Body of pancreas (tissue), 4 donors: ENCODE data around the gene SLC27A3. TPM values are rescaled to one million over a fixed set of nuclear protein-coding genes. Genes with fewer than 3 reads are reported as not detected.

Experiments
- ATAC-seq: fragments of 150-250 bp; one replicate; pipeline ENCODE4 v1.9.1; 2016
- DNase-seq, 4 donors: peaks; one replicate each; pipeline ENCODE4 v3.0.0-alpha.2; 2019
- H3K27ac ChIP-seq, 4 donors: fragments of 200-600 bp; sonication (generic); 1 replicate in 3 of 4; 2 replicates in 1 of 4; pipeline versions ENCODE4 v1.5.1 to v1.6.1; 2016 to 2019; ENCODE audit warnings: mild to moderate bottlenecking in 1 of 4, mixed read lengths in 1 of 4, moderate library complexity in 1 of 4
- H3K27me3 ChIP-seq, 2 donors: fragments of 200-600 bp; sonication (generic); one replicate each; pipeline ENCODE4 v1.6.0; 2016; ENCODE audit warnings: mild to moderate bottlenecking in 1 of 2
- H3K36me3 ChIP-seq, 2 donors: fragments of 200-600 bp; sonication (generic); replicated peaks in 1 of 2; 2 replicates each; pipeline ENCODE4 v1.5.1; 2016; ENCODE audit warnings: low read depth in 2 of 2; ENCODE audit not compliant: insufficient read depth in 1 of 2
- H3K4me1 ChIP-seq: fragments of 200-600 bp; sonication (generic); one replicate; pipeline ENCODE4 v1.6.0; 2016
- H3K4me3 ChIP-seq, 2 donors: fragments of 200-600 bp; sonication (generic); 1 replicate in 1 of 2; 2 replicates in 1 of 2; pipeline ENCODE4 v1.5.1; 2016 to 2019
- H3K9me3 ChIP-seq, 3 donors: fragments of 200-600 bp; sonication (generic); 1 replicate in 2 of 3; 2 replicates in 1 of 3; pipeline ENCODE4 v1.5.1; 2016
- CTCF ChIP-seq, 7 experiments: fragments of 450-650 bp in 4 of 7; fragments of 200-600 bp in 3 of 7; sonication (generic) in 3 of 7; IDR thresholded peaks; one replicate each; pipeline ENCODE4 v1.5.1; 2016 to 2019; ENCODE audit warnings: antibody characterized with exemption in 7 of 7
- POLR2A ChIP-seq, 3 donors: fragments of 450-650 bp; IDR thresholded peaks; one replicate each; pipeline ENCODE4 v1.6.1; 2016; ENCODE audit warnings: antibody characterized with exemption in 3 of 3, mild to moderate bottlenecking in 2 of 3
- WGBS, 2 donors: methylation state at CpG; one replicate each; pipeline ENCODE4 v1.1.5; 2017; 5-methylcytosine and 5-hydroxymethylcytosine counted together
- intact Hi-C: fragments of 100-400 bp; cut with DNase I; formaldehyde crosslinking; loops from one replicate; pipeline ENCODE4 v1.15.1; 2023
- total RNA-seq, 2 donors: library from RNA; depleted of rRNA; stranded (reverse); fragments of >200 nt; gene quantifications; one replicate each; pipeline ENCODE4 v1.1.0, GENCODE V29; 2016

Gene SLC27A3
- total RNA-seq, 2 donors from 2014 or later, result 15.0 to 21.1 TPM

DNA sequence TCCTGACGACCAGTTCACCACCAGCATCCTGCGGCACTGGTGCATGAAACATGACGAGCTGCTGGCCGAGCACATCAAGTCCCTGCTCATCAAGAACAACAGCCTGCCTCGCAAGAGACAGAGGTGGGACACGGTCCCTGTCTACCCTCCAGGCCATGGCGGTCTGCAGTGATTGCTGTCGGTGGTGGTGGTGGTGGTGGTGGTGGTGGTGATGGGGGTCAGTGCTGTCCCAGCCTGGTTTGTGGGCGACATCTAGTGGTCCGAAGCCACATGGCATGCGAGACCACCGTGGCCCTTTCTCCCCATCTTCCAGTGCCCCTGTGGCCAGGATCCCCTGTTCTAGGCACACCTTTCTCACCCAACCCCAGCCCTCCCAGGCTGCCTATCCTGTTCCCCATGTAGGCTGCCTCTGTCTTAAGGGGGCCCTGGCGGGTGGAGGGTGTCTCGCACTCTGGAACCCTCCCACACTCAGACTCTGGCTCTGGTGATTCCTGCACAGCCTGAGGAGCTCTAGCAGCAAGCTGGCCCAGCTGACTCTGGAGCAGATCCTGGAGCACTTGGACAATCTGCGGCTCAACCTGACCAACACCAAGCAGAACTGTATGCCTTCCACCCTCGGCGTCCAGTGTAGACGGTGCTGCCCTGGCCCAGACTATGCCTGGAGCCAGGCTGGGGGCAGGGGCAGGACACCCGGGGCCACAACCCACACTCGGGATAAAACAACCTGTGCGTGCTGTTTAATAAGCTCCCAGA lies 3.2 kb upstream of the SLC27A3 start:
- no peaks in the 10 kb centered on the region for H3K9me3 ChIP-seq
- ATAC-seq (no peak), DNase-seq (no peak)
- H3K27me3 ChIP-seq, result no peaks in the 10 kb centered on the region
- H3K4me3 ChIP-seq, result no peak overlapping the region
- no peak overlapping the region for H3K27ac ChIP-seq
- peaks cover 0 to 4% of the 10 kb centered on the region in 2 donors for H3K36me3 ChIP-seq
- H3K4me1 ChIP-seq, result peaks cover 55% of the 10 kb centered on the region
- WGBS, 2 donors, result 76 to 87% methylated on average over 3 to 21 of the region's 21 CpGs
- TF ChIP-seq POLR2A (IDR thresholded peaks at IDR 0.05) (no peak), CTCF (IDR thresholded peaks at IDR 0.05) (peak in 5 of 7 experiments; percentile 10 to 33 (median 13))
- intact Hi-C loops, result no loop called here

- intact Hi-C loops, result no loop called here
- Histone ChIP-seq H3K4me1 (peaks cover 56% of the 10 kb centered on the region), H3K4me3 (no peak overlapping the region), H3K27me3 (no peaks in the 10 kb centered on the region), H3K27ac (peak overlapping the region in 2 of 4 donors; percentile 19 to 57), H3K9me3 (no peaks in the 10 kb centered on the region), H3K36me3 (peaks cover 0 to 2% of the 10 kb centered on the region in 2 donors)
- 63 to 74% methylated on average over 12 of the region's 12 CpGs for WGBS, 2 donors
- peak in 1 of 4 donors; percentile 60 for DNase-seq
- no peak for TF ChIP-seq CTCF (IDR thresholded peaks at IDR 0.05)
- TF ChIP-seq POLR2A (IDR thresholded peaks at IDR 0.05), result no peak
- ATAC-seq, result no peak
Measured at GRCh38 chr1:153773096-153773921, 1.9 kb upstream of the SLC27A3 start.

DNA sequence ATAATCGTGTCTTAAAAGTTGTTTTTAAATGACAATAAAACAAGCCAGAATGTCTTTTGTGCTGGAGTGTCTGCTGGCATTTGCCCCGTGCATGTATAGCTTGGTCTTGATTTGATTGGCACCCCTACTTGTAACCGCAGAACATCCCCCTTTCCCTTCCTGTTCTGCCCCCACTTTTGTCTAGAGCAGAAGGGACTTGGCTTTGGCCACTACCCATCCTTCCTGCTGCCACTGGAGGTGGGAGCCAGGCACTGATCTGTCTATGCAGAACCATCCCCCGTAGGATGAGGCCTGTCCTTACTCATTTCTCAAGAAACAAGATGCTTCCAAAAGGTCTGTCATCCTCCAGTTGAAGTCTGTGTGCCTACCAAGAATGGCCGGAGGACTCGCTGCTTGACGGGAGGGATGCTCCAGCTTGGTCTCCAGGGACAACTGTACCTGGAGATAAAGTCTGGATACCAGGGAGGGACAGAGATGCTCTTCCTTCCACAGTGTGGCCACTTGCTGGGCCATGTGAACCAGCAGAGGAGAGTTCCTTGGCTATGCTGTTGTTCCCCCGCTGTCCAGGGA lies 1.1 kb upstream of the SLC27A3 start:
- intact Hi-C loops, result no loop called here
- TF ChIP-seq POLR2A (IDR thresholded peaks at IDR 0.05), result no peak
- no peak for TF ChIP-seq CTCF (IDR thresholded peaks at IDR 0.05)

GRCh38 chr1:153775458-153776327 lies 486 bp downstream of the SLC27A3 start:
- intact Hi-C loops, result no loop called here
- WGBS, 2 donors, result 0 to 1% methylated on average over 3 to 81 of the region's 83 CpGs
- peaks cover 59% of the 10 kb centered on the region for H3K4me1 ChIP-seq
- peak overlapping the region; percentile 65 to 86 (median 78) for H3K27ac ChIP-seq
- H3K9me3 ChIP-seq, result no peaks in the 10 kb centered on the region
- TF ChIP-seq POLR2A (IDR thresholded peaks at IDR 0.05), result peak; percentile 38 to 62 (median 51)
- TF ChIP-seq CTCF (IDR thresholded peaks at IDR 0.05), result peak in 2 of 7 experiments; percentile 15 to 30
- peaks cover 0 to 2% of the 10 kb centered on the region in 2 donors for H3K36me3 ChIP-seq
- ATAC-seq, result peak; percentile 62
- H3K27me3 ChIP-seq, result no peaks in the 10 kb centered on the region
- DNase-seq, result peak; percentile 68 to 85 (median 76)
- H3K4me3 ChIP-seq, result peak overlapping the region; percentile 16 to 49

More for the DNA sequence above, 1.1 kb upstream of the SLC27A3 start:
- Histone ChIP-seq H3K4me3 (no peak overlapping the region), H3K9me3 (no peaks in the 10 kb centered on the region), H3K36me3 (peaks cover 0 to 2% of the 10 kb centered on the region in 2 donors), H3K27ac (peak overlapping the region in 3 of 4 donors; percentile 19 to 86 (median 65)), H3K27me3 (no peaks in the 10 kb centered on the region), H3K4me1 (peaks cover 55% of the 10 kb centered on the region)
- ATAC-seq (no peak), DNase-seq (no peak)
- WGBS, 2 donors, result 62 to 63% methylated on average over 5 to 8 of the region's 8 CpGs
